Liver (tissue), 3 donors: ENCODE measurements around the gene CD6.

Source experiments
- ATF3 ChIP-seq: IDR thresholded peaks from 2 replicates; pipeline ENCODE4 v1.6.1; 2016; ENCODE audit warnings: antibody characterized with exemption
- EGR1 ChIP-seq, 2 donors: IDR thresholded peaks; 2 replicates each; pipeline ENCODE4 v1.6.1; 2016 to 2018; ENCODE audit warnings: antibody characterized with exemption in 2 of 2, low read depth in 2 of 2
- FOXA1 ChIP-seq: IDR thresholded peaks from 2 replicates; pipeline ENCODE4 v1.6.1; 2016; ENCODE audit warnings: antibody characterized with exemption
- GABPA ChIP-seq, 2 donors: IDR thresholded peaks in 1 of 2; conservative IDR thresholded peaks in 1 of 2; 2 replicates each; pipeline ENCODE4 v1.6.1; 2016; ENCODE audit warnings: antibody characterized with exemption in 2 of 2, mild to moderate bottlenecking in 1 of 2, moderate library complexity in 1 of 2
- HNF4G ChIP-seq: IDR thresholded peaks from 2 replicates; pipeline ENCODE4 v1.6.1; 2016; ENCODE audit warnings: antibody characterized with exemption
- MAX ChIP-seq: IDR thresholded peaks from 2 replicates; pipeline ENCODE4 v1.6.1; 2016; ENCODE audit warnings: antibody characterized with exemption
- RAD21 ChIP-seq, 2 donors: IDR thresholded peaks; 2 replicates each; pipeline ENCODE4 v1.6.1; 2016; ENCODE audit warnings: antibody characterized with exemption in 2 of 2, mild to moderate bottlenecking in 2 of 2
- REST ChIP-seq: IDR thresholded peaks from 2 replicates; pipeline ENCODE4 v1.6.1; 2016; ENCODE audit warnings: antibody characterized with exemption, mild to moderate bottlenecking
- SP1 ChIP-seq: IDR thresholded peaks from 2 replicates; pipeline ENCODE4 v1.6.1; 2018; ENCODE audit warnings: antibody characterized with exemption, mild to moderate bottlenecking
- TAF1 ChIP-seq: conservative IDR thresholded peaks from 2 replicates; pipeline ENCODE4 v1.6.1; 2016; ENCODE audit warnings: antibody characterized with exemption, mild to moderate bottlenecking
- TF ChIP-seq, protein P1 (sequence below): fragments of 150-350 bp; IDR thresholded peaks from 2 replicates; pipeline ENCODE4 v1.5.1; 2017; ENCODE audit warnings: improper control_type of control experiment, low read depth, low read length; ENCODE audit not compliant: missing input control
- TF ChIP-seq, protein P2 (sequence below): IDR thresholded peaks from 2 replicates; pipeline ENCODE4 v1.6.1; 2016; ENCODE audit warnings: antibody characterized with exemption
- donor health status: healthy.
- donor health status: healthy.

- TF ChIP-seq SP1 (no peak), REST (no peak), RAD21 (IDR thresholded peaks at IDR 0.05) (no peak), MAX (no peak), TAF1 (no peak), ATF3 (no peak), FOXA1 (no peak), HNF4G (no peak), EGR1 (IDR thresholded peaks at IDR 0.05; ENCODE audit: low read depth in 2 of 2) (no peak), GABPA (IDR thresholded peaks at IDR 0.05 in 1 of 2, conservative IDR thresholded peaks at IDR 0.05 in 1 of 2) (no peak)
- TF ChIP-seq, protein P1, sequence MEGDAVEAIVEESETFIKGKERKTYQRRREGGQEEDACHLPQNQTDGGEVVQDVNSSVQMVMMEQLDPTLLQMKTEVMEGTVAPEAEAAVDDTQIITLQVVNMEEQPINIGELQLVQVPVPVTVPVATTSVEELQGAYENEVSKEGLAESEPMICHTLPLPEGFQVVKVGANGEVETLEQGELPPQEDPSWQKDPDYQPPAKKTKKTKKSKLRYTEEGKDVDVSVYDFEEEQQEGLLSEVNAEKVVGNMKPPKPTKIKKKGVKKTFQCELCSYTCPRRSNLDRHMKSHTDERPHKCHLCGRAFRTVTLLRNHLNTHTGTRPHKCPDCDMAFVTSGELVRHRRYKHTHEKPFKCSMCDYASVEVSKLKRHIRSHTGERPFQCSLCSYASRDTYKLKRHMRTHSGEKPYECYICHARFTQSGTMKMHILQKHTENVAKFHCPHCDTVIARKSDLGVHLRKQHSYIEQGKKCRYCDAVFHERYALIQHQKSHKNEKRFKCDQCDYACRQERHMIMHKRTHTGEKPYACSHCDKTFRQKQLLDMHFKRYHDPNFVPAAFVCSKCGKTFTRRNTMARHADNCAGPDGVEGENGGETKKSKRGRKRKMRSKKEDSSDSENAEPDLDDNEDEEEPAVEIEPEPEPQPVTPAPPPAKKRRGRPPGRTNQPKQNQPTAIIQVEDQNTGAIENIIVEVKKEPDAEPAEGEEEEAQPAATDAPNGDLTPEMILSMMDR: no peak
- TF ChIP-seq, protein P2, sequence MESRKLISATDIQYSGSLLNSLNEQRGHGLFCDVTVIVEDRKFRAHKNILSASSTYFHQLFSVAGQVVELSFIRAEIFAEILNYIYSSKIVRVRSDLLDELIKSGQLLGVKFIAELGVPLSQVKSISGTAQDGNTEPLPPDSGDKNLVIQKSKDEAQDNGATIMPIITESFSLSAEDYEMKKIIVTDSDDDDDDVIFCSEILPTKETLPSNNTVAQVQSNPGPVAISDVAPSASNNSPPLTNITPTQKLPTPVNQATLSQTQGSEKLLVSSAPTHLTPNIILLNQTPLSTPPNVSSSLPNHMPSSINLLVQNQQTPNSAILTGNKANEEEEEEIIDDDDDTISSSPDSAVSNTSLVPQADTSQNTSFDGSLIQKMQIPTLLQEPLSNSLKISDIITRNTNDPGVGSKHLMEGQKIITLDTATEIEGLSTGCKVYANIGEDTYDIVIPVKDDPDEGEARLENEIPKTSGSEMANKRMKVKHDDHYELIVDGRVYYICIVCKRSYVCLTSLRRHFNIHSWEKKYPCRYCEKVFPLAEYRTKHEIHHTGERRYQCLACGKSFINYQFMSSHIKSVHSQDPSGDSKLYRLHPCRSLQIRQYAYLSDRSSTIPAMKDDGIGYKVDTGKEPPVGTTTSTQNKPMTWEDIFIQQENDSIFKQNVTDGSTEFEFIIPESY: no peak
Observed at GRCh38 chr11:60927600-60927999, 43.9 kb upstream of the CD6 start.
